ENCODE measurements around the gene NLGN4X.

DNA sequence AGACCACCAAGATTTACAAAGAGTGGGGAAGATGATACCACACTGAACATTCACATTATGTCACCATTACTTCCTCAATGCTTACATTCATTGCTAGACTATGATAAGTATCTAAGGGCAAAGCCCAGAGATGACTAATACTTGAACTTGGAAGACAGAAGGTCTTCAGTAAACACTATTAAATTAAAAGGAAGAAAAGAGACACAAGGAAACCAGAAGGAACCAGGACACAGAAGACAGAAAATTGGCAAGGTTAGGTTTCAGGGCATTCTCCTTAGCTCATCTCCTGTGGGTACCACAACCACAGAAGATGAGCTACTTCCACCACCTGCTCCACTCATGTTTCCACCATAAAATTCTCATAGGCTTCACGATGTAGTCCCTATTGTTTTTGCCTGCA, 64.9 kb downstream of the NLGN4X start:
- TF ChIP-seq POLR2AphosphoS5 (IDR thresholded peaks at IDR 0.05; ENCODE audit: low read depth, low read length) (no peak), POLR2A (IDR thresholded peaks at IDR 0.05; ENCODE audit: low read depth, low read length) (no peak), POU2F2 (IDR thresholded peaks at IDR 0.05; ENCODE audit: low read depth, low read length) (no peak), TAF1 (IDR thresholded peaks at IDR 0.05; ENCODE audit: low read depth, low read length) (no peak)
